ENCODE results near the gene GLIS1.

GRCh38 chr1:53581476-53581875, 157.5 kb downstream of the GLIS1 start:
- TF ChIP-seq CTCF (IDR thresholded peaks at IDR 0.05) = no peak
- TF ChIP-seq POLR2A (IDR thresholded peaks at IDR 0.05) = no peak

All from heart left ventricle (tissue), 13 donors.